DOHH2 (cell line): ENCODE results near the gene LUZP1.

Experiments
- H3F3A ChIP-seq: fragments of 200-600 bp; sonication (generic), shearing (Covaris generic); 2 replicates; pipeline ENCODE4 v1.6.0; 2016; ENCODE audit warnings: antibody characterized with exemption, mild to moderate bottlenecking; ENCODE audit not compliant: control insufficient read depth, insufficient read depth
- H3K27ac ChIP-seq: fragments of 200-600 bp; sonication (generic); 2 replicates; pipeline ENCODE4 v1.5.1; 2014; ENCODE audit warnings: low read depth, mild to moderate bottlenecking, low read length, moderate library complexity
- H3K27me3 ChIP-seq: fragments of 200-600 bp; sonication (generic); 2 replicates; pipeline ENCODE4 v1.6.1; 2014; ENCODE audit warnings: mild to moderate bottlenecking, low read length, mixed read lengths; ENCODE audit not compliant: control insufficient read depth
- H3K36me3 ChIP-seq: fragments of 200-600 bp; sonication (generic); 2 replicates; pipeline ENCODE4 v1.6.1; 2014; ENCODE audit warnings: mild to moderate bottlenecking, low read length, moderate library complexity, mixed read lengths; ENCODE audit not compliant: control insufficient read depth
- H3K4me1 ChIP-seq: fragments of 200-600 bp; sonication (generic); 2 replicates; pipeline ENCODE4 v1.6.1; 2014; ENCODE audit warnings: mild to moderate bottlenecking, low read length, mixed read lengths; ENCODE audit not compliant: control insufficient read depth
- H3K4me2 ChIP-seq: fragments of 200-600 bp; sonication (generic); 2 replicates; pipeline ENCODE4 v1.6.0; 2014; ENCODE audit warnings: mild to moderate bottlenecking, low read length, moderate library complexity
- H3K4me3 ChIP-seq: fragments of 200-600 bp; sonication (generic); 2 replicates; pipeline ENCODE4 v1.5.1; 2014; ENCODE audit warnings: mild to moderate bottlenecking, low read length, mixed read lengths
- H3K79me2 ChIP-seq: fragments of 200-600 bp; sonication (generic); 2 replicates; pipeline ENCODE4 v1.6.1; 2014; ENCODE audit warnings: mild to moderate bottlenecking, low read length, mixed read lengths; ENCODE audit not compliant: control insufficient read depth
- H3K9me2 ChIP-seq: fragments of 200-600 bp; sonication (generic); replicated peaks from 2 replicates; pipeline ENCODE4 v1.6.1; 2014; ENCODE audit warnings: mild to moderate bottlenecking, low read length, mixed read lengths; ENCODE audit not compliant: control insufficient read depth
- H3K9me3 ChIP-seq: fragments of 200-600 bp; sonication (generic); 2 replicates; pipeline ENCODE4 v1.6.1; 2014; ENCODE audit warnings: antibody characterized with exemption, low read length, mixed read lengths; ENCODE audit not compliant: control insufficient read depth, insufficient read depth
- H4K20me1 ChIP-seq: fragments of 200-600 bp; sonication (generic); 2 replicates; pipeline ENCODE4 v1.6.0; 2014; ENCODE audit warnings: low read depth, mild to moderate bottlenecking, antibody characterized with exemption, low read length, moderate library complexity; ENCODE audit not compliant: control insufficient read depth, insufficient read depth
- EZH2phosphoT487 ChIP-seq: fragments of 200-600 bp; sonication (generic); IDR thresholded peaks from 2 replicates; pipeline ENCODE4 v1.6.1; 2017; ENCODE audit warnings: borderline replicate concordance, mild to moderate bottlenecking, antibody characterized with exemption, low read length, moderate library complexity, mixed read lengths
- TF ChIP-seq, protein P1 (sequence below): fragments of 200-600 bp; sonication (generic); IDR thresholded peaks from one replicate; pipeline ENCODE4 v1.5.1; 2014; ENCODE audit warnings: antibody characterized with exemption, mild to moderate bottlenecking, low read depth, low read length; ENCODE audit not compliant: poor library complexity, severe bottlenecking

The LUZP1 gene

GRCh38 chr1:23211955-23212354 lies 43.3 kb upstream of the LUZP1 start:
- Histone ChIP-seq H3K79me2 (no peaks in the 10 kb centered on the region), H3K27ac (no peak overlapping the region), H3F3A (no peaks in the 10 kb centered on the region), H4K20me1 (no peaks in the 10 kb centered on the region), H3K36me3 (no peaks in the 10 kb centered on the region), H3K9me2 (no peaks in the 10 kb centered on the region), H3K4me3 (no peak overlapping the region), H3K4me1 (no peaks in the 10 kb centered on the region), H3K4me2 (no peak overlapping the region), H3K27me3 (peaks cover 32% of the 10 kb centered on the region), H3K9me3 (no peaks in the 10 kb centered on the region)
- TF ChIP-seq, protein P1, sequence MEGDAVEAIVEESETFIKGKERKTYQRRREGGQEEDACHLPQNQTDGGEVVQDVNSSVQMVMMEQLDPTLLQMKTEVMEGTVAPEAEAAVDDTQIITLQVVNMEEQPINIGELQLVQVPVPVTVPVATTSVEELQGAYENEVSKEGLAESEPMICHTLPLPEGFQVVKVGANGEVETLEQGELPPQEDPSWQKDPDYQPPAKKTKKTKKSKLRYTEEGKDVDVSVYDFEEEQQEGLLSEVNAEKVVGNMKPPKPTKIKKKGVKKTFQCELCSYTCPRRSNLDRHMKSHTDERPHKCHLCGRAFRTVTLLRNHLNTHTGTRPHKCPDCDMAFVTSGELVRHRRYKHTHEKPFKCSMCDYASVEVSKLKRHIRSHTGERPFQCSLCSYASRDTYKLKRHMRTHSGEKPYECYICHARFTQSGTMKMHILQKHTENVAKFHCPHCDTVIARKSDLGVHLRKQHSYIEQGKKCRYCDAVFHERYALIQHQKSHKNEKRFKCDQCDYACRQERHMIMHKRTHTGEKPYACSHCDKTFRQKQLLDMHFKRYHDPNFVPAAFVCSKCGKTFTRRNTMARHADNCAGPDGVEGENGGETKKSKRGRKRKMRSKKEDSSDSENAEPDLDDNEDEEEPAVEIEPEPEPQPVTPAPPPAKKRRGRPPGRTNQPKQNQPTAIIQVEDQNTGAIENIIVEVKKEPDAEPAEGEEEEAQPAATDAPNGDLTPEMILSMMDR = no peak
- no peak for TF ChIP-seq EZH2phosphoT487

GRCh38 chr1:23210963-23211362 lies 42.3 kb upstream of the LUZP1 start:
- peaks cover 22% of the 10 kb centered on the region for H3K27me3 ChIP-seq
- TF ChIP-seq, protein P1 = no peak
- no peak for TF ChIP-seq EZH2phosphoT487
- no peaks in the 10 kb centered on the region for H3K9me2 ChIP-seq
- H3K27ac ChIP-seq = no peak overlapping the region
- H3K36me3 ChIP-seq = no peaks in the 10 kb centered on the region
- no peaks in the 10 kb centered on the region for H3F3A ChIP-seq
- no peaks in the 10 kb centered on the region for H4K20me1 ChIP-seq
- no peaks in the 10 kb centered on the region for H3K9me3 ChIP-seq
- no peaks in the 10 kb centered on the region for H3K4me1 ChIP-seq
- no peak overlapping the region for H3K4me2 ChIP-seq
- no peak overlapping the region for H3K4me3 ChIP-seq
- H3K79me2 ChIP-seq = no peaks in the 10 kb centered on the region

DNA sequence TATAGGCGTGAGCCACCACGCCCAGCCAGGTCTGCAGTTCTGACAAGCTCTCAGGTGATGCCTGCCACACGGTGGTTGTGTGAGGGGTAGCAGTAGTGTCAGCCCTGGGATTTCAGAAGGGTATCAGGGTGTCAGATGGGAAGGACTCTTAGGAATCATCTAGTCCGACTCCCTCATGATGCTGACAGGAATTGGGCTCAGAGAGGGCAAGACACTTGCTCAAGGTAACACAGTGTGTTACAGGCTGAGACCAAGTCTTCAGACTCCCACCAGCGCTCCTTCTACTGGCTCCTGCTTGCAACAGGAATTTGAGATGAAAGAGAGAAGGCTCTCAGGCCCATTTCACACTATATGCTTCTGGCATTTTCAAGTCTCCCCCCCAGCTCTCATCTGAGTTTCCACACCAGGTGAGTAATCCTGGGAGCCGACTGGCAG lies 41.7 kb upstream of the LUZP1 start:
- TF ChIP-seq, protein P1 = peak; percentile 55
- TF ChIP-seq EZH2phosphoT487 = no peak
- peaks cover 16% of the 10 kb centered on the region for H3K27me3 ChIP-seq
- H3K79me2 ChIP-seq = no peaks in the 10 kb centered on the region
- H3K4me1 ChIP-seq = no peaks in the 10 kb centered on the region
- no peaks in the 10 kb centered on the region for H3K36me3 ChIP-seq
- no peaks in the 10 kb centered on the region for H3K9me2 ChIP-seq
- H3K4me3 ChIP-seq = no peak overlapping the region
- no peaks in the 10 kb centered on the region for H3F3A ChIP-seq
- H3K9me3 ChIP-seq = no peaks in the 10 kb centered on the region
- no peak overlapping the region for H3K27ac ChIP-seq
- H4K20me1 ChIP-seq = no peaks in the 10 kb centered on the region
- H3K4me2 ChIP-seq = no peak overlapping the region
